GM18505 (cell line): Measurements from ENCODE around the gene PRKCD.
A peak's percentile ranks its signal among the peaks of the same experiment; 100 is the strongest.

Source experiments
- ATAC-seq: cut with Tn5 transposase; IDR thresholded peaks from one replicate; pipeline ENCODE4 v1.9.1; 2021; ENCODE audit not compliant: unreplicated experiment
- POLR2A ChIP-seq: IDR thresholded peaks from 4 replicates; pipeline ENCODE4 v1.6.1; 2011; ENCODE audit warnings: borderline replicate concordance; ENCODE audit not compliant: insufficient read depth, insufficient read length; ENCODE audit errors: extremely low read depth

PRKCD gene

DNA sequence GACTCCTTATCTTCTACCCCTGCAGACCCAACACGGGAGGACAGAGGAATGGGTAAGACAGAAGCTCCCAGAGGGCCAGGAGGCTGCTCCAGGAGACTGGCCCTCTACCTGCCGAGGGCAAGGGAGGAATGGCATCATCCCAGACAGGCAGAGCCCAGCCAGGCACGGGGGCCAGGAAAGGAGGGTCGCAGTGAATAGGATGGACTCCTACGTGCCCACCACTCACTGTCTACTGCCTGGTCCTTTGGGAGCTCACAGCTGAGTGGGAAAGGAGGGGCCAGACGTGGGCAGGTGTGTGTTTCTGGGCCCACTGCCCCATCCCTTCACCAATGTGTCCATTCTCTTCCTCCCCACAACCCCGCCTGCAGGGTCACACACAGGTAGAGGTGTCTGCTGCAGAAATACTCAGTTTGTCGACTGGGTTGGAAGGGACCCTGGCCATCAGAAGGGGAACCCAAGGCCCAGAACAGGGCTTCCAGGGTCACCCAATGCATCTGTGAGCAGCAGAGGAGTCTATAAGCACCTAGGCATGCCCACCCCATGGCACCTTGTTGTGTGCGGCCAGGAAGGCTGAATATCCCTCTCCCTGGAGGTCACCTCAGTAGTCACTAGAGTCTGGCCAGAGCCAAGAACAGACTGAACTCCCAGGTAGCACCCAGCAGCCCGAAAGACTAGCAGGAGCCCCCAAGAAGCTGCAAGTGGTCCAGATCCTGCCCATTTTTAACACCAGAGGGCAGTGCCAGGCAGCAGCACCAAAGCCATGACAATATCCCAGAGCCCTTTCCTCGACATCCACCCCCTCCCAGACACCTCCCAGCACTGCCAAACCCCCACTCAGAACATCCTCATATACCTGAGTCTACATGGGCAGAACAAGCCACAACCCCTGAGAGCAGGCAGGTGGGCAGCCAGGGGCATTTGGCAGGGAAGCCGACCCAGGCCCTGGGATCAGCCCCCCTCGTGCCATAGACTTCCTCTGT, 70.8 kb downstream of the PRKCD start:
- no peak for ATAC-seq
- TF ChIP-seq POLR2A, result no peak

DNA sequence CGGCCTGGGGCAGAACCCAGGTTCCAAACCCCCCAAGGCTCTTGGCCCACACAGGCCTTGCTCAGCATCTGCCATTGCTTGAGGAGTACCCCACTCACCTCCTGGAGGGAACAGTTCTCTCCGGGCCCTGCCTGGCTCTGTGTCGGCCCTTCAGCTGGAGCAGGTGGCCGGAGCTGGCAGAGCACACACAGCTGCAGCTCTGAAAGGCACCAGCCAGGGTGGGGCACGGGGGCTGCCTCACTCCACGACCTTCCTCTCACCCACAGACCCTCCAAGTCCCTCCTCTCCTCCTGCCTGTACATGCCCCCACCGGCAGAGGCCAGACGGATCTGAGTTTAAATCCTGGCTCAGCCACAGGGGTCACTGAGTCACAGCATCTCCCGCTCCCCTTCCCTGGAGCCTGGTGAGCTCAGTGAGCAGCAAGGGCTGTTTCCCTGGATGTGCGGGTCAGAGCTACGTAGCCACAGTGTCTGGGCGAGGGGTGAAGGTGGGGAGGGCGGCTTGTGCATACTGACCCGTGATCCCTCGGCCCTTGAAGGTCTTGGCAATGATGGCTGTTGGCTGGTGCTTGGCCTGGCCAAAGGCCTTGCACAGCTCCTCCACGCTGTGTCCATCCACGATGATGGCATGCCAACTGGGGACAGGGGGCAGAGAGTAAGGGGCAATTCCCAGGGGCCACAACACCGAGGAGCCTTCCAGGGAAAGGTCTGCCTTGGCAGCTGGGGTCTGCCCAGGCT, 71.8 kb downstream of the PRKCD start:
- no peak for ATAC-seq
- peak; percentile 1 for TF ChIP-seq POLR2A

DNA sequence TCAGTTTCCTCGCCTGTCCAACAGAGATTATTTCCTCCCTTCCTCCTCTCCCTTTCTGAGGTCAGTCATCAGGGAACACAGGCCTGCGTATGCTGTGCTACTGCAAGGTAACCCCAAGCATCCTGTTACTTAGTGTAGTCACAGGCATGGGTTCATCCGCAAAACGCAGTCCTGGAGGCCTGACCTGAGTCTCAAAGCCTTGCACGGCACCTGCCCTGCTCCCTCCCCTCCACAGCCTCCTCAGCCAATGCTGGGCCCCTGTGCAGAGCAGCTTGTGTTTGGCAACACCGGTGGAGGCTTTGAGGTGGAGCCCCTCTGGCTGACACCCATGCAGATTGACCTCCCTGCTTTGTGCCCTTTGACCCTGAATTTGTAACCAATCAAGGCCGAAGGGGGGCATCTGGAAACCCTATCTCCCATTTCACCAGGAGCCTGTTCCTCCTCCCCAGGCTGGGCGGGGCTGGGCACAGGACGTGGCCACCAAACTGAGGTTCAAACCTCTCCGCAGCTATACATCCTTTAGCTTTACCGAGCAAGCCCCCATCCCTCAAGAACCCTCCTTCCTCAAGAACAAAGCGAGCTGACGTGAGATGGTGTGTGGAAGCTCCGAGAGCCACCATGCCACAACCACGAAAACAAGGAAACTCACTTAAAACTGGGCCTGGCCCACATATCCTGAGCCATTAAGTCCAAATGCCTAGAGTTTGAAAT, 73.3 kb downstream of the PRKCD start:
- ATAC-seq, result no peak
- no peak for TF ChIP-seq POLR2A

DNA sequence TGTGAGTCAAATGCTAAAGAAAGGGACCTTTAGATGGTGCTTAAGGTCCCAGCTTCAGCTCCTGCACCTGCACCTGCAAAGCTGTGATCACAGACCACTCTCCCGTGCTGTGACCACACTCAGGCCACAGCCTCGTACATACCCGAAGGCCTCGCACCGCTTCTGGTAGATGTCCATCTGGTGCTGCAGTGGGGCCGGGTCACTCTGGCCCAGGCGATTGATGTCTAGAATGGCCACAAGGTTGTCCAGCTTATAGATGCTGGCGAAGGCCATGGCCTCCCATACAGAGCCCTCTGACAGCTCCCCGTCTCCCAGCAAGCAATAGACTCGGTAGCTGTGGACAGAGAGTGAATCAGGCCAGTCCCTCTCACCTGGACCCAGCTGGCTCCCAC, 73.8 kb downstream of the PRKCD start:
- ATAC-seq, result no peak
- no peak for TF ChIP-seq POLR2A

DNA sequence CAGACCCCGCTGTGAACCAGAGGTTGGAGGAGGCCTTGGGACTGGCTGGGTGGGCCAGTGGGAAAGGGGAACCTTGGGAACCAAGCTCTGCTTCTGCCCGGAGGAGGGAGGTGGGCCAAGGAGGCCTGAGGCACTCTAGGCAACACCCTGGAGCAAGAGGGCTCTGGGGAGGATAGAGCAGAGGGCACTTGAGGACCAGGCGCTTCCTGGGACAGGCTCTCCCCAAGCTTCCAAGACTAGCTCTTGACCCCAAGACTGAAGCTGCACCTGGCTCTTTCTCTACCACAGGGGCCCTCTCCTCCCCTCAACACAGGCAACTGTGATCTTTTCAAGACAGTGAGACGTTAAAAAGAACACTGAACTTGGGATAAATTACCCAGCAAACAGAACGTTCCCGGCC, 74.5 kb downstream of the PRKCD start:
- no peak for ATAC-seq
- TF ChIP-seq POLR2A, result no peak

DNA sequence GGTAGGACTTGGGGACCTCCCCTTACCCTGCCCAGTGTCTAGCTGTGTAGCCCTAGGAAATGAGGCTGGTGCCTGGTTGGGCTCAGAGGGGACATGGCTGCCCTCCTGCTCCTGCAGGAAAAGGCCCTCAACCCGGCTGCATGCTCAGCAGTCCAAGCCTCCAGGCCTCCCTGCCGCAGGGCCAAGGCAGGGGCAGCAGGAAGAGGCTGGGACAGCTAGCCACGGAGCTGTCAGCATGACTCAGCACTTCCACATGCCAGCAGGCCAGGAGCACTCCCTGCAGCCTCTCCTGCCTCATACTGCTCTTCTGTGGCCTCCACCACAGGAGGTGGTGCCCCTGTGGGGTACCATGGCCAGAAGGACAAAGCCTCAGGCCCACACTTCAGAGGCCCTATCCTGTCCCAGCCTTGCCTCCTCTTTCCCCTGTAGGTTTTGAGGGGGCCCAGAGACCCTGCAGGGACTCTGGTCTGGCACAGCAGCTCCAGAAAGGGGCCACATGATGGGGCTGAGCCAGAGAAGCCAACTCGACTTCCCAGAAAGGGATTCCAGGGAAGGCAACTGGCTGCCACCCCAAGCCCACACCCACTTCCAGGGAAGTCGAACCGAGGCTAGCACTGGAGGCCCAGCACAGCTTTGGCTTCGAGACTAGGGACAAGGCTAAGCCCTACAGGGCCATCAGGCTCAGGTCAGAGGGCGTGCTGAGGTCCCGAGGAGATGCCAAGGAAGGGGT, 75.3 kb downstream of the PRKCD start:
- TF ChIP-seq POLR2A, result no peak
- no peak for ATAC-seq

DNA sequence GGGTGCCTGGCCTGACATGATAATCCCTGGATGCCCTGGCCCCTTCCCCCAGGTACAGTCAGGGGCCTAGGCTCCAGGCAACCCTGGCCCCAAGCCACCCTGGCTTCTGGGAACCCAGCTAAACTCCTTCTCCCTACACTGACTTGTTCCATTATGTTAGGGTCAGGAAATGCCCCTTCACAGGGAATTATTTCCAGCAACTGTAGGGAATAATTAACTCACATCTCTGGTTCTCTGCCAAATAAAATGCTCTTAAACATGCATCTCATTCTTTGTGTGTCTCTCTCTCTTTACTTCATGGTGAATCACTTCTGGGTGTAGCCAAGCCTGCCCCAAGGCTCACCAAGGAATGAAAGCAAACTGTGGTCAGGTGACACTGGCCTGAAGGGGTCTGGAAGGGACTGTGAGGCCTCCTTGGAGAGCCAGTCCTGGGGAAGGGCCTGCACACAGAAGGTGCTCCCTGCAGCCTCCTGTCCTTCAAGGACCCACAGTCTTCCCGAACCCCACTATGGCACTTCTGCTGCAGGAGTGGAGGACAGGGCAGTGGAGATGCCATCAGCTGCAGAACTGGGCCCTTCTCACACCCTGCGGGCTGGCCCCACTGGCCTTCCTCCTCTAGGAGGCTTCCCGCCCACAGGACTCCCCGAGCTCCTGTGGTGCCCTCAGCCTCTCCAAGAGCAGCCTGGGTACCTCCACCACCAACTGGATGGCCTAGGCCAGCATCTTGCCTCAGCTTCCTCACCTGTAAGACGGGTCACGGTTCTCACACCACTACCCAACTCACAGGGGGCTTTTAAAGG, 77.2 kb downstream of the PRKCD start:
- TF ChIP-seq POLR2A, result no peak
- ATAC-seq, result no peak

DNA sequence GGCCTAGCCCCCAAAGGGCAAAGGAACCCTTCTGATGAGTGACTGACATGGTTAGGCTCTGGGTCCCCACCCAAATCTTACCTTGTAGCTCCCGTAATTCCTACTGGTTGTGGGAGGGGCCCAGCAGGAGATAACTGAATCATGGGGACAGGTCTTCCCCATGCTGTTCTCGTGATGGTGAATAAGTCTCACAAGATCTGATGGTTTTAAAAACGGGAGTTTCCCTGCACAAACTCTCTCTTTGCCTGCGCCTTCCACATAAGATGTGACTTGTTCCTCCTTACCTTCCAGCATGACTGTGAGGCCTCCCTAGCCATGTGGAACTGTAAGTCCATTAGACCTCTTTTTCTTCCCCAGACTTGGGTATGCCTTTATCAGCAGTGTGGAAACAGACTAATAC, 77.9 kb downstream of the PRKCD start:
- no peak for ATAC-seq
- no peak for TF ChIP-seq POLR2A

DNA sequence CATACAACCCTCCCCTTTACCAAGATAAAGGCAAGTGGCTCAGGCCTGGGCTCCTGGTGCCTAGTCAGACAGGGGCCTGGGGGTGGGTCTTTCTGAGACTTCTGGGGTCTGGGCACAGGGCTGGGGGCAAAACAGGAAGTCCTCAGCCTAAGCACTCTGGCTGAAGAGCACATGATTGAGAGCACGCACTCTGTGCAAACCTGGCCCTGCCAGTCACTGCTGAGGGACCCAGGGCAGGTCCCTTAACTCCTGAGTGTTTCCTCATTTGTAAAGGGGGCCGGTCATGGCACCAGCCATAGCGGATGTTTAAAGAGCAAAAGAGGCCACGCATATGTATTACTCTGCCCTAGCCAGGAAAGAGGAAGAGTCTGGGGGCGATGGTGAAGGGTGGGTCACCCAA, 78.8 kb downstream of the PRKCD start:
- no peak for ATAC-seq
- TF ChIP-seq POLR2A, result no peak

DNA sequence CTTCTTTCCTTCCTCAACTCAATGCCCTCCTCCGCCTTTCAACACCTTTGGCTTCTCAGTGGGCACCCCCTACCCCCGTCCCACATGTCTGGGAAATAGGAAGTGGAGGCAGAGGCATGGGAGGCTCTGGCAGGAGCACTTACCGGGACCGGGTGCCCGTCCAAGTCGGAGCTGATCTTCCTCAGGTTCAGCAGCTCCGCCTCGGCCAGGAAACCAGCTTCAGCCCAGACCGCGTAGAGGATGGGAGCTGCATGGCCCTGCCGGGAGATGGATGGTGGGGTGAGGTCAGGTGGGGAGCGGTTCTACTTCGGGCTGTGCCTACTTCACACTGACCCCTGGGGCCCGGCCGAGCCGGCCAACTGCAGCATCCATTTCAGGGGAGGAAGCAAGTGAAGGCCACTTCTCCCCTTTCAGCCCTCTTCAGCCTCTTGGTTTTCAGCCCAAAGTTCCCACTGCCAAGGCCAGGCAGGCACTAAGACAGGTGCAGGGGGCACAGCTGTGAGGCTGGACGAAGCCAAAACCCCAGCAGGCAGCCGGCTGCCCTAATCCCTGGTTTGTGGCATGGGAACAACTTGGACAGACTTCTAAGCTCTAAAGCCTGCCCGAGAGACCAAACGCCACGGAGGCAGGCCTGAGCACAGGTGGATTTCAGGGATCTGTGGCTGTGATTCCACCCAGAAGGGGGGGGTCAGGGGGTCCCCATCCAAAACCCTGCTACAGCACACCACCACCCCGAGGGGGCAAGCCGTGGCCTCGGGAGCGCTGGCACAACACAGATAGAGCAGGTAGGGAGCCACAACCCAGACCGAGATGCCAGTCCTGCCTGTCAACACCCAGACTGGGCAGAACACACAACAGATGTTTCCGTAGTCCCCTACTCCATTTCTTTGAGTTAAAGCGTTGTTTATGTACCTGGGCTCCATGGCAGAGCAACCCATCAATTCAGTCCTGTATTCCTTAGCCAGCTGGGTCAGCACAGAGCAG, 80.3 kb downstream of the PRKCD start:
- TF ChIP-seq POLR2A, result no peak
- ATAC-seq, result no peak

DNA sequence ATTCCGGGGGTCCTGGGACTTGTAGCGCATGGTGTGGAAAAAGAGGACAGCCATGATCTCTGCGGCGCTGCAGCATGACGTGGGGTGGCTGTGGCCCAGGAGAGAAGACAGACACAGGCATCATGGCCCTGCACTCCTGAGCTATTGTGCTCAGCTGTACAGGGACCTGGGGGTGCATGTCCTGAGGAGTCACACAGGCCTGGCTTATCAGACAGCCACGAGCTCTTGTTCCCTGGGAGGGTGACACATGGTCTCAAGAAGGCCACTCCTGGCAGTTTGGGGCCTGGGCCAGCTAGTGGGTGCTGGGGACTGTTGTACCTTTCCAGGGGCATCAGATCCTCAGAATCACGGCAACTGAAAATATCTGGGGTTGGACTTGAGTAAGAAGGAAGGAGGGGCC, 81.1 kb downstream of the PRKCD start:
- no peak for TF ChIP-seq POLR2A
- ATAC-seq, result no peak
